Right renal pelvis (tissue), 4 donors: Measurements from ENCODE around the gene IL26. TPM values are rescaled to one million over a fixed set of nuclear protein-coding genes. Genes with fewer than 3 reads are reported as not detected.

Source experiments
- DNase-seq, 4 donors: peaks; one replicate each; pipeline ENCODE4 v3.0.0-alpha.2; 2013; ENCODE audit warnings: low read depth in 4 of 4, low spot score in 3 of 4, missing footprints in 1 of 4
- polyA plus RNA-seq, 4 donors: library from polyadenylated mRNA; unstranded; fragments of 120-200 nt; gene quantifications; one replicate each; pipeline ENCODE4 v1.2.1, GENCODE V29; 2013; ENCODE audit not compliant: insufficient read length in 4 of 4

The IL26 gene
- polyA plus RNA-seq, result not detected

- DNase-seq, result no peak
Observed at GRCh38 chr12:68225576-68226476, at the start of gene IL26. Gene IL26, minus strand, starts transcription at chr12:68225810. Its CDS starts 54 bp downstream, at chr12:68225756.

- no peak for DNase-seq
Observed at GRCh38 chr12:68272732-68273131, 47.1 kb upstream of the IL26 start.

DNA sequence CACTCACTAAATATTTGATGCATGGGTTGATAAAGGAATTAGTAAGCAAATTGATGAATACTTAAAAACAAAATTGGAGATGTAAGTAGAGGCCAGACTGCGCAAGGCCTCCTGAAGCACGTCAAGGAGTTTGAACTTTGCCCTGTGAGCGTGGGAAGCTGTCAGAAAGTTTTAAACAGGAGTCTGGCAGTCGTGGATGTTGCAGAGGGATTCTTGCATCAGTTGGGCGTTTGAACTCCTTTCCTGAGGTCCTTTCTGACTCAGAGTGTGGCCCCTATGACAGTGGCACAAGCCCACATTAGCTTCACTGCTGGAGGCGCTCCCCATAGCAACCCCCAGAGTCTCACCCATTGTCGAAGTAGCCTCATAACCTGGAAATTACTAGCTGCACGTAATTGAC is 45.7 kb upstream of the IL26 start:
- DNase-seq, result no peak

DNA sequence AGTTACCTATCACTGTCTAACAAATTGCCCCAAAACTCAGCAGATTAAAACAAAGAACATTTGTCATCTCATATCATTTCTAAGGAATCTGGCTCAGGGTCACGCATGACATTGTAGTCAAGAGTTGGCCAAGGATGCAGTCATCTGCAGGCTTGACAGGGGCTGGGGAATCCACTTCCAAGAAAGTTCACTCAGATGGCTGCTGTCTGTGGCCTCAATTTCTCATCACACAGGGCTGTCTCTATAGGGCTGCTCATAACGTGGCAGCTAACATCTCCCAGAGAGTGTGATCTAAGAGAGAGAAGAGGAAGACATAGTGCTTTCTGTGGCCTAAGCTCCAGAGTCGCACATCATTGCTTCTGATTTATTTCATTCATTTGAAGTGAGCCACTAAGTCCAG is 44.7 kb upstream of the IL26 start:
- DNase-seq, result no peak

GRCh38 chr12:68269779-68270178 is 44.2 kb upstream of the IL26 start:
- no peak for DNase-seq

DNA sequence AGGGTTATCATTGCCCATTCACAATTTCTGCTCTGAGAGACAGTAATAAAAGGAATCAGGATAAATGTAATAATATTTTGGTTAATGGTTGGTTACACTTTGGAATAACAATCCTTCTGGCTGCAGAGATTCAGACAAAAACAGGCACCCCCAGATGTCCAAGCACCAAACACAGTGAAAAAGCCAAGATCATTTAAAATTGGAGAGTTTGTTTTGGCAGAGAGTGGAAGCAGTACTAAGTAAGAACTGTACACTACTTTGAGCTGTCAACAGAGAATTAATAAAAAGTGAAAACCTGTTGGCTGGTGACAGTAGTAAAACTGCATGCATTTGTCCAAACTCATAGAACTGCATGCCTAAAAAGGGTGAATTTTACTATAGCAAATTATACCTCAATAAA is 43.4 kb upstream of the IL26 start:
- no peak for DNase-seq

GRCh38 chr12:68267892-68268396 is 42.3 kb upstream of the IL26 start:
- no peak for DNase-seq

DNA sequence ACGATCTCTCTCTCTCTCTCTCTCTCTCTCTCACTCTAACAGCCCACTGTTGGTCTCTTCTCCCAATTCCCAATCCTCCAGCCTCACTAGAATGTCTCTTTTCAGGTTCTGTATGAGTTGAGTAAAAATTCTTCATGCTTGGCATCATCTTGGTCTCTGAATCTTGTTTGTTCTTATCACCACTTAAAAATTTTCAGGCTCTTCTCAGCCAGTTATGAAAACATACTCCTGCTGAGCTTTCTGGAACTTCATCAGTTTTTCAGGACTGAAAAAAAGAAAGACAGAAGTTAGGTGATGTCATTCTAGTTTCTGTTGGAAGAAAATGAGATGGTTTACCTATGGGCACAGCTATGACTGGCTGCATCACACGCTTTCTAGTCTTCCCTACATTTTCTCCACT is 39.2 kb upstream of the IL26 start:
- DNase-seq, result no peak

GRCh38 chr12:68264158-68264855 is 38.7 kb upstream of the IL26 start:
- no peak for DNase-seq

DNA sequence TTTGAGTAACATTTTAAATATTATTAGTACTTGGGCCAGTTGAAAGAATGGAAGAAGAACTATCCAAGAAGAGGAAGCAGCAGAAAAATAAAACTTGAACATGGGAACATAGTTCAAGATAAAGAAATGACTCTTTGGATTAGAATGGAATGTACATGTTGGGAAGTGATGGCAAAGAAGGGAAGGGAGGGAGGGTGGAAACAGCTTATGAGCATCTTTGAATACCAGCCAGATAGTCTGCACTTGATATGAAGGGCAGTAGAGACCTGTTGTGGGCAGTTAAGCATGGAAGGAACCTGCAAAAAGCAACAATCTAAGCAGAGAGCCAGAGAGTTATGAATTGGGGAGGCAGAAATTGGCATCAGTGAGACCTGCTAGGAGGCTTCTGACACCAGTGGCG is 37.8 kb upstream of the IL26 start:
- DNase-seq, result no peak

- no peak for DNase-seq
Observed at GRCh38 chr12:68261896-68262295, 36.3 kb upstream of the IL26 start.

- DNase-seq, result no peak
Observed at GRCh38 chr12:68260153-68260552, 34.5 kb upstream of the IL26 start.

- no peak for DNase-seq
Observed at GRCh38 chr12:68259318-68259940, 33.8 kb upstream of the IL26 start.

GRCh38 chr12:68253504-68253903 is 27.9 kb upstream of the IL26 start, which contains the start of gene IL22:
Gene IL22, minus strand, starts transcription at chr12:68253604. Its CDS starts 156 bp downstream, at chr12:68253448.
- DNase-seq, result no peak

DNA sequence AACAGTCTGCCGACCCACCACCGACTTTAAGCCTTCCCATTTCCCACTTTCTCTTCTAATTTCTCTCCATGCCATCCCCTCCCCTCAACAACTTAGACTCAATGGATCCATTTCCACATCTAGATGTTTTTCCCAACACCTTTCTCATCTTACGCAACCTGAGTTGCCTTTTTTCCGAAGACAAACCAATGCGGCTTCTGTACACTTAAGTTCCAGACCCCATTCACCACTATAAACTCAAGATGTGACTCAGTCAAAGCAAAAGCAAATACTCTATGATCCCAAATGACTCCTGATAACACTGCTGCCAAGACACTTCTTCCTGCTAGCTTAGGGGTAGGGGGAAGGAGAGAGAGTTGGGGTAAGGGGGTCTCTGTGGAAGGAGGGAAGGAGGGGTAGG is 26.5 kb upstream of the IL26 start:
- no peak for DNase-seq

- no peak for DNase-seq
Observed at GRCh38 chr12:68250454-68250853, 24.8 kb upstream of the IL26 start.

GRCh38 chr12:68247785-68248184 is 22.2 kb upstream of the IL26 start:
- DNase-seq, result no peak

DNA sequence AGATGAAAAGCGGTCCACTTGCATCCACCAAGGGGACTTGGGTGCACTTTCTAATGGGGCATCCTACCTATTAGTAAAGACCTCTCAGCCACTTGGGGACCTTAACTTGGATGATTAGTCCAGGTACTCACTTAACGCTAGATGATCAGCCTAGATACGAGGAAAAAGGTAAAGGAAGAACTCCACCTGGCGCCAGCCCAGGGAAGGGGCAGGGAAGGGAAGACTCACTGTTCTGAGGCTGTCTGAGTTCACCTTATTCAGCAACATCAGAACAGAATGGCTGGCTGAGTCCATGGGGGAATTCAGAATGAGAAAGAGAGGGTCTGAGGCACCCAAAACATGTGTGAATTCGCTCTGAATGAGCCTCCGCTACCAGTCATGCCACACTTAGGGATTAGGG is 20.7 kb upstream of the IL26 start:
- DNase-seq, result no peak

DNA sequence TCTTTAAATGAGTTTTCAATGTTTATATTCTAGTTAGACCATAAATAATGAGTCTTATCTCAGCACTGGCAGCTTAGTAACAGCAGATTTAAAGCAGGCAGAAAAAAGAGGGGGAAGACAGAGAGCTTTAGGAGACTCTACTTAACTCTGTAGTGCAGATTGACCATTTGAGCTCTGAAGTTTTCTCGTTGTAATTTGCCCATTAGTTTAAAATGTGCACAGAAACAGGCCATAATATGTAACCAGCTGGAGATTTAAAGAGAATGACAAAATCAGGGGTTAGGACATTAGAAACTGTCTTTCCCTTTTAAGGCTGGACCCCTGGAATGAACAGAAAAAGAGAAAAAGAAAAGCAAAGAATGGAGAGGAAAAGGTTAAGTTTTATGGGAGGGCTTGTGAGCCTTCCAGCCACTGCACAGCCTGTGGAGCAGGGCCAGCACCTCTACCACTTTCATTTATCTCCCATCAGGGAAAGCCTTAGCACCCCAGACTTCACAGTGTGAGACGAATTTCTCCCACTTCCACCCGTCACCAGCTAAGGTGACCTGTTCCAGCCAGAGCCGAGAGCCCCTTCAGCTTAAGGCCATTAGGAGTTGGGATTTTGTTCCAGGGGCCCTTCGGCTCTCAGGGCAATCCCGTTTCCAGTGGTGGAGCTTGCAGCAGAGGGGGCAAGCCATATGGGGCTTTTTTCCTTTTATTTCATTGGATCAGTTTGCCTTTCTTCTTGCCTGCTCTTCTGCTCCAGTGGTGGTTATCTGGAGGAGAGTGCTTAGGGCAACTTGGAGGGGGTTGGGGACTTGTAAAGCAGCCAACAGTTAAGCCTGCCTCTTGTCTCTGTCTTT is 19.8 kb upstream of the IL26 start:
- DNase-seq, result peak in 3 of 4 donors; percentile 33 to 49 (median 43)

- no peak for DNase-seq
Observed at GRCh38 chr12:68242777-68243176, 17.2 kb upstream of the IL26 start.
